ENCODE results near the gene ERGIC1. TPM values are rescaled to one million over a fixed set of nuclear protein-coding genes. Genes with fewer than 3 reads are reported as not detected.

Gene ERGIC1, protein sequence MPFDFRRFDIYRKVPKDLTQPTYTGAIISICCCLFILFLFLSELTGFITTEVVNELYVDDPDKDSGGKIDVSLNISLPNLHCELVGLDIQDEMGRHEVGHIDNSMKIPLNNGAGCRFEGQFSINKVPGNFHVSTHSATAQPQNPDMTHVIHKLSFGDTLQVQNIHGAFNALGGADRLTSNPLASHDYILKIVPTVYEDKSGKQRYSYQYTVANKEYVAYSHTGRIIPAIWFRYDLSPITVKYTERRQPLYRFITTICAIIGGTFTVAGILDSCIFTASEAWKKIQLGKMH
- total RNA-seq = 118 and 180 TPM in 2 replicates

DNA sequence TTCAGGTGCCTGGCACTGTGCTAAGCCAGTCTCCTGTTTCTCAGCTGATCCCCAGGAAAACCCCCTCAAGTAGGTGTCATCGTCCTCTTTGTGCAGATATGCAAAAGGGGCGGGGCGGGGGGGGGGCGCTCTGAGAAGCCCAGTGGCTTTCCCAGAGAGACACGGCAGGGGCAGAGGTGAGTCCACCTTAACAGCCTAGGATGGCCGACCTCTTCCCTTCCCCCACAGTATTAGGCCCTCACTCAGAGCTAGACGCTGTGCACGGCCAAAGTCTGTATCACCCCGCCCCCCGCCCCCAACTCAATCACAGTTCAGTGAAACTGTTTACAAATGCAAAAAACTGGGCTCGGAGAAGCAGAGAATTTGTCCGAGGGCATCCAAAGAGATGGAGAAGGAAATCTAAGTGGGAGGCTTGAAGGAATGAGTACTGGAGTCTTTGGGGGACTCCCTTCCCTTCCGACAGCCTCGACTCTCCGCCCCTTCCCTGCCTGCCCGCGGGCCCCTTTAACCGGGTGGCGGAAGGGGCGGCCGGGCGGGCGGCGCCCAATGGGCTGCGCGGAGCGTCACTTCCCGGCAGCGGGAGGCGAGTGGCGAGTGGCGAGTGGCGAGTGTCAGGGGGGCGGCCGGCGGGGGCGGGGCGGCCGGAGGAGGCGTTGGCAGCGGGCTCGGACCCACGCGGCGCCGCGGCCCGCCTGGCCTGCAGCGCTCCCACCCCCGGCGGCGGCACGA is at the start of gene ERGIC1:
ERGIC1 (plus strand) TSS at position 566 of the 729 bp plus-strand sequence; CDS start at position 729, 163 bp downstream.

DNA sequence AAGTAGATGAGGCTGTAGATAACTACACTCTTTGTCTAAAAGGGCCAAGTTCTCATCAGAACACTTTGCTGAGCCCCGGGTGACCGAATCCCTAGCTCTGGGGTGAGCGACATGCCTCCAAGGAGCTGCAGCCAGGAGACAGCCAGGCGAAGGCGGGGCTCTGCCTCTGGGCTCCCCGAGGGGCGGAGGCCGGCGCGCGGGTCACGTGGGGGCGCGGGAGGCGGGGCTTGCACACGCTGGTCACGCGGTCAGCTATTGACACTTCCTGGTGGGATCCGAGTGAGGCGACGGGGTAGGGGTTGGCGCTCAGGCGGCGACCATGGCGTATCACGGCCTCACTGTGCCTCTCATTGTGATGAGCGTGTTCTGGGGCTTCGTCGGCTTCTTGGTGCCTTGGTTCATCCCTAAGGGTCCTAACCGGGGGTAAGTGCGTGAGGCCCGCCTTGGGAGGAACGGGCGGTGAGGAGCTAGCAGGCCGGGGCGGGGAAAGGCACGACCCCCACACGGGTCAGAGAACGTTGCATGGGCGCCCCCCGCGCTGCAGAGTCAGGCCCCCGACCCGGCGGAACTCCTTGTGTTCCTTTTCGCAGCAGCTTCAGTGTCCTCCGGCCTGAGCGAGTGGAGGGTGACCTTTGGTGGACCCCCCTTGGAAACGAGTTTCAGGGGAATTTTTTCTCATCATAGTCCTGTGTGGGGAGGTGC is 149.6 kb downstream of the ERGIC1 start, which contains the start of gene ATP6V0E1:
ATP6V0E1 (plus strand) TSS at position 230 of the 702 bp plus-strand sequence; CDS start at position 320, 90 bp downstream.

Other genes with a start within 250 kb of the ERGIC1 start
- 6.1 and 6.7 TPM in 2 replicates for gene NEURL1B, start 193.0 kb upstream of the ERGIC1 start, total RNA-seq
- gene DUSP1, start 63.1 kb upstream of the ERGIC1 start, total RNA-seq = 207 and 269 TPM in 2 replicates
- 41.5 and 42.8 TPM in 2 replicates for gene RPL26L1, start 125.2 kb downstream of the ERGIC1 start, total RNA-seq
- gene ATP6V0E1, start 149.5 kb downstream of the ERGIC1 start, total RNA-seq = 95.8 and 185 TPM in 2 replicates
- gene CREBRF, start 222.1 kb downstream of the ERGIC1 start, total RNA-seq = 2.7 and 8.5 TPM in 2 replicates

All from epithelial cell of alveolus of lung (primary cell).